ENCODE results near the gene DYRK3.

- no peak for TF ChIP-seq EZH2 (IDR thresholded peaks at IDR 0.05; ENCODE audit: low read length)
- TF ChIP-seq CTCF (optimal IDR thresholded peaks at IDR 0.05 in 1 of 3, IDR thresholded peaks at IDR 0.05 in 1 of 3, conservative IDR thresholded peaks at IDR 0.05 in 1 of 3; ENCODE audit: extremely low read depth in 1 of 3, insufficient read depth in 2 of 3, low read length in 3 of 3): no peak
Measured at GRCh38 chr1:206685769-206686477, 50.6 kb downstream of the DYRK3 start.

All from keratinocyte (primary cell).